ENCODE data around the gene DGKI. TPM values are rescaled to one million over a fixed set of nuclear protein-coding genes. Genes with fewer than 3 reads are reported as not detected.

The DGKI gene
- polyA plus RNA-seq, 4 donors: 0.35 to 0.54 TPM; not detected in 2

DNA sequence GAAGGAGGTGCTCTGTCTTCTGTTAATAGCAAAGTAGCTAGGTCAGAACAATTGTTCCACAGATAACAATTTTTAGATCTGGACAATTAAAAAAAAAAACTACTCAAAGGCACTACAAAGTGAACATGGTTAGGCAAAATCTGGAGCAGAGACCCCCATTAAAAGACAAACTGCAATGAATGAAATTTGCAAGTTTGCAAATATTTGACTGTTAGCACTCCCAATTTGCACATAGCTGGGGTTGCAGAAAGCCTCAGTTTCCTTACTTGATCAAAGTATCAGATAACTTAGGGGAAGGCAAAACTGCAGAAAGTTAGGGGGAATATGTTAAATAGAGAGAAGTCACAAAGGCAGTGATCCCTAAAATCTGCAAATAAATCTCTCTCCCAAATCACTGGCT is 68.3 kb downstream of the DGKI start:
- DNase-seq: no peak
- no peak for FAIRE-seq
- Histone ChIP-seq H3K9me3 (ENCODE audit: control insufficient read depth in 2 of 2, insufficient read depth in 1 of 2, low read depth in 1 of 2, low read length in 1 of 2) (no peaks in the 10 kb centered on the region), H3K27ac (ENCODE audit: low read depth in 1 of 3, low read length in 2 of 3) (no peak overlapping the region), H3K27me3 (ENCODE audit: control insufficient read depth in 3 of 3, insufficient read depth in 3 of 3, low read length in 3 of 3) (peaks cover 0 to 4% (median 0%) of the 10 kb centered on the region in 3 donors), H3K4me3 (ENCODE audit: low read depth in 1 of 3, low read length in 3 of 3) (no peak overlapping the region), H3K36me3 (ENCODE audit: control insufficient read depth in 3 of 3, insufficient read depth in 2 of 3, low read depth in 1 of 3, low read length in 3 of 3) (no peaks in the 10 kb centered on the region), H3K4me1 (ENCODE audit: control insufficient read depth in 3 of 3, insufficient read depth in 2 of 3, low read depth in 1 of 3, low read length in 2 of 3) (no peaks in the 10 kb centered on the region)

DNA sequence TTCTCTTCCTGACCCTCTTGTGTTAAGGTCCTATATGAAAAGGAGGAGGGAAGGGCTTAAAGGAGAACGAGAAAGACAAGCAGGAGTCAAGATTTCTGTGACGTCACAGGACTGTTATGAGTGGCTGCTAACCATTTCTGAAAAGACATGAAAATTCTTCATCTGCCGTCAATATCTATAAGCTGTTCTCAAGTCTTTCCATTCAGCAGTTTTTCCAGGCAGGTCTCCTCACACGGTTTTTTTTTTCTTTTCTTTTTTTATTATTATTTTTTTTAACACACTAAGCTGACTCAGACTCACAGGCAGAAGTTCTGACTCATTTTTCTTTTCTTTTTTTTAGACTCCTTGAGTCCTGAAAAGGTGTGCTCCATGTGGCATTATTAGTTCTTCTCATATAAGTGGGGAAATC is 72.0 kb downstream of the DGKI start:
- FAIRE-seq (no peak), DNase-seq (no peak)
- Histone ChIP-seq H3K27ac (ENCODE audit: low read depth in 1 of 3, low read length in 2 of 3) (no peak overlapping the region), H3K4me1 (ENCODE audit: control insufficient read depth in 3 of 3, insufficient read depth in 2 of 3, low read depth in 1 of 3, low read length in 2 of 3) (no peaks in the 10 kb centered on the region), H3K9me3 (ENCODE audit: control insufficient read depth in 2 of 2, insufficient read depth in 1 of 2, low read depth in 1 of 2, low read length in 1 of 2) (no peaks in the 10 kb centered on the region), H3K27me3 (ENCODE audit: control insufficient read depth in 3 of 3, insufficient read depth in 3 of 3, low read length in 3 of 3) (no peaks in the 10 kb centered on the region), H3K36me3 (ENCODE audit: control insufficient read depth in 3 of 3, insufficient read depth in 2 of 3, low read depth in 1 of 3, low read length in 3 of 3) (no peaks in the 10 kb centered on the region), H3K4me3 (ENCODE audit: low read depth in 1 of 3, low read length in 3 of 3) (no peak overlapping the region)
- 53 to 72% (median 54%) methylated on average over 4 of the region's 4 CpGs for WGBS, 3 donors

DNA sequence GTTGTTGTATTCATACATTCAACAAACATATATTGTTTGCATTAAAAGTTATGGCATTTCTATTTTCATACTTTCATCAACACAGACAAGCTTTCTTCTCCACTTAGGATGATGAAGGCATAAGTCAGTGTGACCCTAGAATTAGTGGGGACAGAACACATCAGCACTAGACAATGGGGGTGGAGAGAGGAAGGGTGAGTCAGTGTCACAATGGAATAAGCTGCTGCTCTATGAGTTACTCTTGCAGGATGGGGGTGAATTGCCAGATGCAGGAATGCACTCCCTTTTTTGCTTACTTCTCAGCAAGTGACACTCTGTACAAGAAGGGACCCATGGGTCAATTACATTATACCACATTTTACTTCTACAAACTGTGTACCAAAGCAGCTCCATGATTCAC is 74.0 kb downstream of the DGKI start:
- FAIRE-seq (no peak), DNase-seq (no peak)
- H3K27ac ChIP-seq (ENCODE audit: low read depth in 1 of 3, low read length in 2 of 3): no peak overlapping the region
- H3K9me3 ChIP-seq (ENCODE audit: control insufficient read depth in 2 of 2, insufficient read depth in 1 of 2, low read depth in 1 of 2, low read length in 1 of 2): no peaks in the 10 kb centered on the region
- H3K36me3 ChIP-seq (ENCODE audit: control insufficient read depth in 3 of 3, insufficient read depth in 2 of 3, low read depth in 1 of 3, low read length in 3 of 3): no peaks in the 10 kb centered on the region
- no peaks in the 10 kb centered on the region for H3K27me3 ChIP-seq (ENCODE audit: control insufficient read depth in 3 of 3, insufficient read depth in 3 of 3, low read length in 3 of 3)
- H3K4me3 ChIP-seq (ENCODE audit: low read depth in 1 of 3, low read length in 3 of 3): no peak overlapping the region
- H3K4me1 ChIP-seq (ENCODE audit: control insufficient read depth in 3 of 3, insufficient read depth in 2 of 3, low read depth in 1 of 3, low read length in 2 of 3): no peaks in the 10 kb centered on the region

DNA sequence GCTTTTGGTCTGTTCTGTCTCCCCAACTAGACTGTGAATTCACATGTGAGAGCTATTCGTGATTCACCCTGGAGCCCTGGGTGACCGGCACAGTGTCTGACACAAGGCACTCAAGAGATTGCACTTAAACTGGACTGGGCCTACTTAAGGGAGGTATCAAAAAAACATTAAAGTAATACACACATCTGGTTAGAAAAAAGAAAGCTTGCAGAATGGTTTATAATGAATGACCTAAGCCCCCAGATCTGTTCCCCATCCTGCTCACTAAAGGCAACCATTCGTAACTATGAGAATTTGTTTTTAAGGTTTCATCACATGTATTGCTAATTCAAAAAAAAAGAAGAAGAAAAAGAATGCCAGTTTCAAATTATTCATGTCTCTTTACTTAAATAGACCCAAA is 74.5 kb downstream of the DGKI start:
- no peak overlapping the region for H3K4me3 ChIP-seq (ENCODE audit: low read depth in 1 of 3, low read length in 3 of 3)
- no peak overlapping the region for H3K27ac ChIP-seq (ENCODE audit: low read depth in 1 of 3, low read length in 2 of 3)
- H3K27me3 ChIP-seq (ENCODE audit: control insufficient read depth in 3 of 3, insufficient read depth in 3 of 3, low read length in 3 of 3): no peaks in the 10 kb centered on the region
- no peaks in the 10 kb centered on the region for H3K9me3 ChIP-seq (ENCODE audit: control insufficient read depth in 2 of 2, insufficient read depth in 1 of 2, low read depth in 1 of 2, low read length in 1 of 2)
- H3K4me1 ChIP-seq (ENCODE audit: control insufficient read depth in 3 of 3, insufficient read depth in 2 of 3, low read depth in 1 of 3, low read length in 2 of 3): no peaks in the 10 kb centered on the region
- no peaks in the 10 kb centered on the region for H3K36me3 ChIP-seq (ENCODE audit: control insufficient read depth in 3 of 3, insufficient read depth in 2 of 3, low read depth in 1 of 3, low read length in 3 of 3)
- FAIRE-seq (no peak), DNase-seq (no peak)
- WGBS, 3 donors: 61 to 94% (median 82%) methylated on average over 3 of the region's 3 CpGs

DNA sequence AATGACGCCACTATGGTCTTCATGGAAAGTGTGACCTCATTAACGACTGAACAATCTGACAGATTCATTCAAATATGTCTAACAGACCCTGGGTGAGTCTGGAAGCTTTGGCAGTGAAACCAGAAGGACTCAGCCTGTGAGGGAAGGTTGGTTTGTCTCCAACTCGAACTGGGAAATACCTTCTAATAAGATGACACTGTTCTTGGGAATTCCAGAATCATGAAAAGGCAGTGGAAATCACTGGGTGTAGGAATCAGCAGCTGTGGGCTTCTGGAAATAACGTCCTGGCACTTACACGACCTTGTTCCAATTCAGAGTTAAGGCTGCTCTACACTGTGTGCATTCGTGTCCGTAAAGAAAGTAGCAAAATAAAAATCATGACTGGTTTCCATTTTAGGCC is 75.1 kb downstream of the DGKI start:
- Histone ChIP-seq H3K4me3 (ENCODE audit: low read depth in 1 of 3, low read length in 3 of 3) (no peak overlapping the region), H3K27me3 (ENCODE audit: control insufficient read depth in 3 of 3, insufficient read depth in 3 of 3, low read length in 3 of 3) (no peaks in the 10 kb centered on the region), H3K4me1 (ENCODE audit: control insufficient read depth in 3 of 3, insufficient read depth in 2 of 3, low read depth in 1 of 3, low read length in 2 of 3) (no peaks in the 10 kb centered on the region), H3K27ac (ENCODE audit: low read depth in 1 of 3, low read length in 2 of 3) (no peak overlapping the region), H3K9me3 (ENCODE audit: control insufficient read depth in 2 of 2, insufficient read depth in 1 of 2, low read depth in 1 of 2, low read length in 1 of 2) (no peaks in the 10 kb centered on the region), H3K36me3 (ENCODE audit: control insufficient read depth in 3 of 3, insufficient read depth in 2 of 3, low read depth in 1 of 3, low read length in 3 of 3) (no peaks in the 10 kb centered on the region)
- DNase-seq: no peak
- no peak for FAIRE-seq
- WGBS, 3 donors: 63 to 75% (median 72%) methylated on average over 7 of the region's 7 CpGs

DNA sequence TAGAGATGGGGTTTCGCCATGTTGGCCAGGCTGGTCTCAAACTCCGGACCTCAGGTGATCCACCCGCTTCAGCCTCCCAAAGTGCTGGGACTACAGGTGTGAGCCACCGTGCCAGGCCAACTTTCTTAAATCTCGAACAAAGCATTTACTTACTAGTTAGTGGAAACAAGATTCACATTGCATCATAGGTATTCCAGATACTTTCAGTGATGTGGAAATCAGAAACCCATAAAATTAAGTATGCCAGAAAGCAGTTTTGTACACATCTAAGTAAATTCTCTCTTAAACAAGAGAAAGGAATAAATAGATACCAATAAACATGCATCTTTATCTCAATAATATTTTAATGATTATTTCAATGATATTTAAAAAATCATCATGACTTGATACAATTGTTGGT is 75.5 kb downstream of the DGKI start:
- H3K27me3 ChIP-seq (ENCODE audit: control insufficient read depth in 3 of 3, insufficient read depth in 3 of 3, low read length in 3 of 3): no peaks in the 10 kb centered on the region
- no peaks in the 10 kb centered on the region for H3K36me3 ChIP-seq (ENCODE audit: control insufficient read depth in 3 of 3, insufficient read depth in 2 of 3, low read depth in 1 of 3, low read length in 3 of 3)
- no peak overlapping the region for H3K4me3 ChIP-seq (ENCODE audit: low read depth in 1 of 3, low read length in 3 of 3)
- DNase-seq (no peak), FAIRE-seq (no peak)
- H3K9me3 ChIP-seq (ENCODE audit: control insufficient read depth in 2 of 2, insufficient read depth in 1 of 2, low read depth in 1 of 2, low read length in 1 of 2): no peaks in the 10 kb centered on the region
- no peak overlapping the region for H3K27ac ChIP-seq (ENCODE audit: low read depth in 1 of 3, low read length in 2 of 3)
- 88 to 95% (median 94%) methylated on average over 5 of the region's 5 CpGs for WGBS, 3 donors
- H3K4me1 ChIP-seq (ENCODE audit: control insufficient read depth in 3 of 3, insufficient read depth in 2 of 3, low read depth in 1 of 3, low read length in 2 of 3): no peaks in the 10 kb centered on the region

DNA sequence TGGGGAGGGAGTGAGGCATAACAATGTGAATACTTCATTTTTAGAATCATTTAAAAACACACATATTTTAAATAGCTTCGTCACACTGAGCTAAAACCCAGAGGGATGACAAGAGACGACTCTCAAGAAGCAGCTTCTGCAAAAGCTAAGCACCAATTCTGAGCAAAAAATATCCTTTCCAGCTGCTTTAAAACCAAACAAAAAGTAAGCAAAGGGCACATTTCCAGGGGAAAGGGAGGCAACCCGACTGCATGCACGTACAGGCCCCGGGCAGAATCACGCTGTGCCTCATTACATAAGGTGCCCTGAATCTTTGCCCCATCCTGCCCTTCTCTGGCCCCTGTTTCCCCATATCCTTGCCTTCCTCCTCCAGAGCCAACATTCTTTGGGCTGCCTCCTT is 78.4 kb downstream of the DGKI start:
- no peak overlapping the region for H3K4me3 ChIP-seq (ENCODE audit: low read depth in 1 of 3, low read length in 3 of 3)
- FAIRE-seq (no peak), DNase-seq (no peak)
- H3K9me3 ChIP-seq (ENCODE audit: control insufficient read depth in 2 of 2, insufficient read depth in 1 of 2, low read depth in 1 of 2, low read length in 1 of 2): no peaks in the 10 kb centered on the region
- H3K27me3 ChIP-seq (ENCODE audit: control insufficient read depth in 3 of 3, insufficient read depth in 3 of 3, low read length in 3 of 3): peaks cover 0 to 2% (median 0%) of the 10 kb centered on the region in 3 donors
- WGBS, 3 donors: 55 to 80% (median 72%) methylated on average over 6 of the region's 6 CpGs
- H3K4me1 ChIP-seq (ENCODE audit: control insufficient read depth in 3 of 3, insufficient read depth in 2 of 3, low read depth in 1 of 3, low read length in 2 of 3): no peaks in the 10 kb centered on the region
- H3K27ac ChIP-seq (ENCODE audit: low read depth in 1 of 3, low read length in 2 of 3): no peak overlapping the region
- no peaks in the 10 kb centered on the region for H3K36me3 ChIP-seq (ENCODE audit: control insufficient read depth in 3 of 3, insufficient read depth in 2 of 3, low read depth in 1 of 3, low read length in 3 of 3)

DNA sequence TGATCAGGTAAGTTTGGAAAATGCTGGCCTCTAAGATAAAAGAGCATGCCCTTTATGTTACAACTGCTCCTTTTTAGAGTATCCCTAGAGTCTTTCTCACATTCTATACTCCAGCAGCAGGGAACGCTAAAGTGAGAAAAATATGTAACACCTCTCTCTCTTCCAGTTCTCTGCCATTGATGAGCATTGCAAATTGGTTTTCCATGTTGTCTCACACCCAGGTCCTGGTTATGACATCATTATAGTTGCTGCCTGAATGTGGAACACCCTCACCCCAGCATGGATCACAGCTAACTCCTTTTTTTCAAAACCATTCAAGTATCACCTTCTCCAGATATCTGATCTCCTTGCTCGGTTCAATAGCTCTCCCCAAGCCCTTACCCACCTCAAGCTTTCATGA is 84.4 kb downstream of the DGKI start:
- no peak overlapping the region for H3K4me3 ChIP-seq (ENCODE audit: low read depth in 1 of 3, low read length in 3 of 3)
- peaks cover 0 to 2% (median under 1%) of the 10 kb centered on the region in 3 donors for H3K27me3 ChIP-seq (ENCODE audit: control insufficient read depth in 3 of 3, insufficient read depth in 3 of 3, low read length in 3 of 3)
- FAIRE-seq (no peak), DNase-seq (no peak)
- H3K36me3 ChIP-seq (ENCODE audit: control insufficient read depth in 3 of 3, insufficient read depth in 2 of 3, low read depth in 1 of 3, low read length in 3 of 3): no peaks in the 10 kb centered on the region
- no peak overlapping the region for H3K27ac ChIP-seq (ENCODE audit: low read depth in 1 of 3, low read length in 2 of 3)
- no peaks in the 10 kb centered on the region for H3K4me1 ChIP-seq (ENCODE audit: control insufficient read depth in 3 of 3, insufficient read depth in 2 of 3, low read depth in 1 of 3, low read length in 2 of 3)
- no peaks in the 10 kb centered on the region for H3K9me3 ChIP-seq (ENCODE audit: control insufficient read depth in 2 of 2, insufficient read depth in 1 of 2, low read depth in 1 of 2, low read length in 1 of 2)
- 70 to 83% (median 75%) methylated on average over 2 of the region's 2 CpGs for WGBS, 3 donors

DNA sequence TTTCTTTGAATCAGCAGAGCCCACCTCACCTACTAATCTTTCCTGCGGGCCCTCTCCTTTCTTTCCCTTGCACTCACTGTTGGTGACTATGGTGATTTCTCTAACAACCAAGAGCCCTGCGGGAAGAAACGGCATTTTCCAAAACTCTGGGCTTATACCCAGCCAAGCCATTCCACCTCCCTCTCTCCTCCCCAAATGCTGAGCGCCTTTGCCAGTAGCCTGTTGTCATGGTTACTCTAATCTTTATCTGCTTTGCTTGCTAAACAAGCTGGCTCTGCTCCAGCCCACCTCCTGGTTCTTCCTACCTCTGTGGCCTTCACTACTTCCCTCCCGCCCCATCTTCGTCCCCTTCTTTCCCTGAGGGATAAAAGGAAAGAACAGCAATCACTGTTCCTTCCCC is 86.7 kb downstream of the DGKI start:
- DNase-seq (no peak), FAIRE-seq (no peak)
- no peaks in the 10 kb centered on the region for H3K36me3 ChIP-seq (ENCODE audit: control insufficient read depth in 3 of 3, insufficient read depth in 2 of 3, low read depth in 1 of 3, low read length in 3 of 3)
- H3K9me3 ChIP-seq (ENCODE audit: control insufficient read depth in 2 of 2, insufficient read depth in 1 of 2, low read depth in 1 of 2, low read length in 1 of 2): no peaks in the 10 kb centered on the region
- no peak overlapping the region for H3K4me3 ChIP-seq (ENCODE audit: low read depth in 1 of 3, low read length in 3 of 3)
- H3K4me1 ChIP-seq (ENCODE audit: control insufficient read depth in 3 of 3, insufficient read depth in 2 of 3, low read depth in 1 of 3, low read length in 2 of 3): no peaks in the 10 kb centered on the region
- peaks cover 0 to 2% (median 2%) of the 10 kb centered on the region in 3 donors for H3K27me3 ChIP-seq (ENCODE audit: control insufficient read depth in 3 of 3, insufficient read depth in 3 of 3, low read length in 3 of 3)
- H3K27ac ChIP-seq (ENCODE audit: low read depth in 1 of 3, low read length in 2 of 3): no peak overlapping the region
- WGBS, 3 donors: 30 to 50% (median 33%) methylated on average over 6 of the region's 6 CpGs
